GM12872 (cell line): ENCODE data around the gene RNF44.
A peak's percentile ranks its signal among the peaks of the same experiment; 100 is the strongest.

Experiments used
- TF ChIP-seq, protein P1 (sequence below): IDR thresholded peaks from 3 replicates; pipeline ENCODE4 v1.5.1; 2011; ENCODE audit warnings: low read depth, mild to moderate bottlenecking, low read length, moderate library complexity; ENCODE audit not compliant: insufficient read depth

The RNF44 gene

DNA sequence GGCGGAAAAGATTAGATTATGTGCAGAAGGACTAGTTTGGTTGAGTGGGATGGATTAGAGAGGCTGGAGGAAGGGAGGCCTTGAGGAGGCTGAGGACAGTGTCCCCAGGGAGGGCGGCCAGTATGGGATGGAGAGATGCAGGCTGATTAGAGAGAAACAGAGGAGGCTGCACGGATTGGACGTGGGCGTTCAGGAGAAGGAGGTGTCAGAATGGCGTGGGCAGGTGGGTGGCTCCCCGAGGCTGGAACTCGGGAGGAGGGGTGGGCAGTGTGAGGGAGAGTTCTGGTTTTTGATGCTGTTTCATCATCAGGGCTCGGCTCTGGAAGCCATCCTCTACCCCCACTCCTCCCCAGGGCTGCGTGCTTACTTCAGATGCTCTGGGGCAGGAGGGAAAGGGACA is 25.0 kb upstream of the RNF44 start:
- TF ChIP-seq, protein P1, sequence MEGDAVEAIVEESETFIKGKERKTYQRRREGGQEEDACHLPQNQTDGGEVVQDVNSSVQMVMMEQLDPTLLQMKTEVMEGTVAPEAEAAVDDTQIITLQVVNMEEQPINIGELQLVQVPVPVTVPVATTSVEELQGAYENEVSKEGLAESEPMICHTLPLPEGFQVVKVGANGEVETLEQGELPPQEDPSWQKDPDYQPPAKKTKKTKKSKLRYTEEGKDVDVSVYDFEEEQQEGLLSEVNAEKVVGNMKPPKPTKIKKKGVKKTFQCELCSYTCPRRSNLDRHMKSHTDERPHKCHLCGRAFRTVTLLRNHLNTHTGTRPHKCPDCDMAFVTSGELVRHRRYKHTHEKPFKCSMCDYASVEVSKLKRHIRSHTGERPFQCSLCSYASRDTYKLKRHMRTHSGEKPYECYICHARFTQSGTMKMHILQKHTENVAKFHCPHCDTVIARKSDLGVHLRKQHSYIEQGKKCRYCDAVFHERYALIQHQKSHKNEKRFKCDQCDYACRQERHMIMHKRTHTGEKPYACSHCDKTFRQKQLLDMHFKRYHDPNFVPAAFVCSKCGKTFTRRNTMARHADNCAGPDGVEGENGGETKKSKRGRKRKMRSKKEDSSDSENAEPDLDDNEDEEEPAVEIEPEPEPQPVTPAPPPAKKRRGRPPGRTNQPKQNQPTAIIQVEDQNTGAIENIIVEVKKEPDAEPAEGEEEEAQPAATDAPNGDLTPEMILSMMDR = no peak

DNA sequence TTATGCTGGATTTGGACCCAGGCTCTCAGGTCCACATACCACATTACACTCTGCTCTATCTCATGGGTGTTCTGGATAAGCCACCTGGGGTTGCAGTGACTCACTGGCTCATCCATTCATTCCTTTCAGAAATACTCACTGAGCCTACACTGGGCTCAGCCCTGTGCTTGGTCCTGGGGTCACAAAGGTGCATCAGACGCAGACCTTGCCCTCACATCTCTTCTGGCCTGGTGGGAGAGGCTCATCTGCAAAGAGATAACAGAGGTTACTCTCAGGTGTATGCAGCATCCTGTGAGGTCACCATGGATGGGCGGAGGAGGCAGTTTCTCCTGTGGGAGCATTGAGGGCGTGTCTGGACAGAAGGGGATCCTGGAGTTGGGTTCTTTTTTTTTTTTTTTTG is 24.1 kb upstream of the RNF44 start:
- TF ChIP-seq, protein P1 = no peak

DNA sequence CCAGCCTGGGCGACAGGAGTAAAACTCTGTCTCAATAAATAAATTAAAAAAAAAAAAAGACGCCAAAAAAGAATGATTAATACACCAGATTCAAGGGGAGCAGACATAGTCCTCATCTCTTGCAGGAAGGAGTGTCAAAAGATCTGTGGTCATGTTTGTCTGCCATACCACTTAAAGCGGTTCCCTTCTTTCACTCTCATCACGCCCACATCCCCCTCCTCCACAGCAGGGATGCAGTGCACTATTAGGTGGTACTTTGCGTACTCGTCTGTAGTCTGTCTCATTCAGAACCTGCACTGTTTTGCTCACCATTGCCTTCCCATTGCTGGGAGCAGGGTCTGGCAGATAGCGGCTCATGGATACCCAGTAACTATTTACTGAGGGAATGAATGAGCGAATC is 23.2 kb upstream of the RNF44 start:
- TF ChIP-seq, protein P1 = no peak

DNA sequence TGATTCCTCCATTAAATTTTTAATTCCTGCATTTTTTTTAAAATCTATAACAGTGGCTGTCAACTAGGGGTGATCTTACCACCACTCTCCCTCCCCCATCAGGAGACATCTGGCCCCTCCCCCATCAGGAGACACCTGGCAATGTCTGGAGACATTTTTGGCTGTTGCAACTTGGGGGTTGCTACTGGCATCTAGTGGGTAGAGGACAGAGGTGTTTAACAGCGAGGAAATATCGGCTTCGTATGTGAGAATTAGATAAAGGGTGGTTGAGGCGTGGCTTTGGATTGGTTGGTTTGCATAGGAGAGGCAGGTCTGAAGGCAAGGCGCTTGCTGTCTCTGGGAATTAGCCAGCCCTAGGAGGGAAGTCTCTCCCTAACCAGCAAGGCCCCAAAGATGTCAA is 22.5 kb upstream of the RNF44 start:
- TF ChIP-seq, protein P1 = 0 out of 3 replicates have a peak, but pooled peaks have one; percentile 13

GRCh38 chr5:176557846-176558245 is 20.6 kb upstream of the RNF44 start:
- TF ChIP-seq, protein P1 = no peak

DNA sequence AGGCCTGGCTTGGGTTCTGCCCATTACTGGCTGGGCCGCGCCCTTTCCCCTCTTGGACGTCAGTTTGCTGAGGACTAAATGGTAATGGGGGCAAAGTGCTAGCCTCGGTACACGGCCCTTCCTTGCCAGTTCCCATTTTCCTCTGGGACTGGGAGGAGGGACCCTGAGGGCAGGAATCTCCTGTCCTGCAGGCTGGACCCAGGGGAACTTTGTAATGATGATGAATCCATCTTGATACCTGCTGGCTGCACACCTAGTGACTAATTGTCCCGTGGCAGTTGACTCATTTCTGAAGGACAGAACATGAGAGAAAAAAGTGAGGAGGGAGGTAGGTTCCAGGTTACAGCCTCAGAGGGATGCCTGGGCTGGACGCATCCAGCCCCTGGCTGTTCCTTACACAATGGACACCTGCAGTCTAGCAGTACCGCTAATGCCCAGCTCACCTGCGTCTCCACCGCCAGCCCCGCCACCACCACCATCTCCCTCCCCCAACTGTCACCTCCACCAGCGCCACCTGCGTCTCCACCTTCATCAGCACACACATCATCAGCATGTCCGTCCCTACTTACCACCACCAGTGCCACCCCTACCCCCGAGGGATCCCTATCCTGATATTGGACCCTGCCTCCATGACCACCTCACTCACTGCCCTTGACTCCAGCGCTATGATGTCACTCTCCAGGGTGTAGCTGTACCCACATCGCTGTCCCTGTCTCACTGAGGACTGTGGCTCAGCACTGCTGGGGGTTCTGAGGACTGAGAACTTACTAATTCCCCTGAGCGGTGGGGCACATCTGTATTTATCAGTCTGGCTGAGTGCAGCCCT is 16.3 kb upstream of the RNF44 start:
- TF ChIP-seq, protein P1 = no peak

GRCh38 chr5:176552332-176552869 is 15.2 kb upstream of the RNF44 start:
- TF ChIP-seq, protein P1 = no peak
